Muscle of leg (tissue), 16 donors: ENCODE data around the gene SOSTDC1. TPM values are rescaled to one million over a fixed set of nuclear protein-coding genes. Genes with fewer than 3 reads are reported as not detected.
"Not testable (repeated sequence)": the region's sequence is repeated elsewhere in the genome, so short reads cannot be mapped to it uniquely, and the experiment has no call there.

Source experiments
- DNase-seq: peaks from one replicate; pipeline ENCODE4 v3.0.0; 2013
- H3K27ac ChIP-seq: one replicate; pipeline ENCODE4 v1.5.1; 2013; ENCODE audit warnings: mild to moderate bottlenecking, low read length, control low read depth
- H3K27me3 ChIP-seq: one replicate; pipeline ENCODE4 v1.6.1; 2013; ENCODE audit warnings: low read length; ENCODE audit not compliant: control insufficient read depth, insufficient read depth
- H3K36me3 ChIP-seq: one replicate; pipeline ENCODE4 v1.6.1; 2013; ENCODE audit warnings: low read length; ENCODE audit not compliant: control insufficient read depth, insufficient read depth
- H3K4me1 ChIP-seq: one replicate; pipeline ENCODE4 v1.6.1; 2013; ENCODE audit warnings: low read length; ENCODE audit not compliant: control insufficient read depth, insufficient read depth
- H3K4me3 ChIP-seq: one replicate; pipeline ENCODE4 v1.5.1; 2013; ENCODE audit warnings: low read length, control low read depth
- H3K9me3 ChIP-seq: replicated peaks from 2 replicates; pipeline ENCODE4 v1.6.1; 2013; ENCODE audit warnings: low read depth, low read length; ENCODE audit not compliant: control insufficient read depth
- WGBS: methylation state at CpG from one replicate; pipeline ENCODE4 v1.1.5; 2013; ENCODE audit warnings: missing lambda C conversion rate; ENCODE audit not compliant: insufficient coverage; 5-methylcytosine and 5-hydroxymethylcytosine counted together
- long read RNA-seq, 11 donors: transcript quantifications; one replicate each; lab custom pipeline, GENCODE V29; 2026
- polyA plus RNA-seq, 8 donors: library from polyadenylated mRNA; unstranded; fragments of 120-200 nt; gene quantifications; one replicate each; pipeline versions ENCODE4 v1.2.1 to v1.2.3, GENCODE V29; 2013; ENCODE audit warnings: inconsistent platforms in 1 of 8, low replicate concordance in 1 of 8; ENCODE audit not compliant: insufficient read length in 8 of 8, insufficient read depth in 1 of 8
- total RNA-seq: library from RNA; stranded (reverse); fragments of 120-200 nt; gene quantifications from one replicate; pipeline ENCODE4 v1.2.4, GENCODE V29; 2013

SOSTDC1 gene
- total RNA-seq (19.8 TPM), polyA plus RNA-seq (10 to 100 TPM in 4 of 8 donors, 1 to 10 TPM in 4; 6.7 to 35.8 (median 11.4) TPM)
- long read RNA-seq, donor 1, partial matches to known transcripts, result 0 of 2 reads
- long read RNA-seq, donor 1, other reads (novel, unspliced or antisense), result 0 of 2 reads
- long read RNA-seq, donor 2, partial matches to known transcripts, result 0 of 2 reads
- long read RNA-seq, donor 2, other reads (novel, unspliced or antisense), result 0 of 2 reads
- long read RNA-seq, donor 3, partial matches to known transcripts, result 0 of 3 reads
- long read RNA-seq, donor 3, other reads (novel, unspliced or antisense), result 0 of 3 reads
- long read RNA-seq, donor 4, transcript SOSTDC1-201 (2 exons, 1,869 nt), result major isoform, 9 of 9 reads
- long read RNA-seq, donor 4, partial matches to known transcripts, result 0 of 9 reads
- long read RNA-seq, donor 4, other reads (novel, unspliced or antisense), result 0 of 9 reads
- long read RNA-seq, donor 5, transcript SOSTDC1-201 (2 exons, 1,869 nt), result major isoform, 30 of 30 reads
- long read RNA-seq, donor 5, partial matches to known transcripts, result 0 of 30 reads
- long read RNA-seq, donor 5, other reads (novel, unspliced or antisense), result 0 of 30 reads
- long read RNA-seq, donor 6, transcript SOSTDC1-201 (2 exons, 1,869 nt), result major isoform, 7 of 7 reads
- long read RNA-seq, donor 6, partial matches to known transcripts, result 0 of 7 reads
- long read RNA-seq, donor 6, other reads (novel, unspliced or antisense), result 0 of 7 reads
- long read RNA-seq, donor 7, transcript SOSTDC1-201 (2 exons, 1,869 nt), result major isoform, 14 of 24 reads
- long read RNA-seq, donor 7, partial matches to known transcripts, result 10 of 24 reads
- long read RNA-seq, donor 7, other reads (novel, unspliced or antisense), result 0 of 24 reads
- long read RNA-seq, donor 8, transcript SOSTDC1-201 (2 exons, 1,869 nt), result major isoform, 8 of 8 reads
- long read RNA-seq, donor 8, partial matches to known transcripts, result 0 of 8 reads
- long read RNA-seq, donor 8, other reads (novel, unspliced or antisense), result 0 of 8 reads
- long read RNA-seq, donor 9, transcript SOSTDC1-201 (2 exons, 1,869 nt), result major isoform, 7 of 7 reads
- long read RNA-seq, donor 9, partial matches to known transcripts, result 0 of 7 reads
- long read RNA-seq, donor 9, other reads (novel, unspliced or antisense), result 0 of 7 reads
- long read RNA-seq, donor 10, transcript SOSTDC1-201 (2 exons, 1,869 nt), result major isoform, 7 of 7 reads
- long read RNA-seq, donor 10, partial matches to known transcripts, result 0 of 7 reads
- long read RNA-seq, donor 10, other reads (novel, unspliced or antisense), result 0 of 7 reads
- long read RNA-seq, donor 11, transcript SOSTDC1-201 (2 exons, 1,869 nt), result major isoform, 12 of 12 reads
- long read RNA-seq, donor 11, partial matches to known transcripts, result 0 of 12 reads
- long read RNA-seq, donor 11, other reads (novel, unspliced or antisense), result 0 of 12 reads

- peak within 1 kb of the TSS; percentile 32 for H3K4me3 ChIP-seq
- peak within 1 kb of the TSS; percentile 77 for H3K27ac ChIP-seq
- no peaks in the 10 kb centered on the region for H3K9me3 ChIP-seq
- DNase-seq, result peak; percentile 95
- H3K27me3 ChIP-seq, result no peaks in the 10 kb centered on the region
- WGBS, result 0% methylated on average over 1 of the region's 10 CpGs
- peaks cover 3% of the 10 kb centered on the region for H3K4me1 ChIP-seq
- no peaks in the 10 kb centered on the region for H3K36me3 ChIP-seq
Measured at GRCh38 chr7:16465469-16466361, at the start of gene SOSTDC1. Gene SOSTDC1 (minus strand): TSS chr7:16465738. CDS start chr7:16465668, 70 bp downstream.

GRCh38 chr7:16514729-16515128, 49.2 kb upstream of the SOSTDC1 start:
- H3K27ac ChIP-seq, result no peak overlapping the region
- H3K4me3 ChIP-seq, result no peak overlapping the region
- DNase-seq, result no peak
- no peaks in the 10 kb centered on the region for H3K27me3 ChIP-seq
- H3K36me3 ChIP-seq, result no peaks in the 10 kb centered on the region
- no peaks in the 10 kb centered on the region for H3K4me1 ChIP-seq
- H3K9me3 ChIP-seq, result no peaks in the 10 kb centered on the region

GRCh38 chr7:16514271-16514670, 48.7 kb upstream of the SOSTDC1 start:
- no CpG with 5 or more reads among the region's 1 CpG for WGBS
- no peak overlapping the region for H3K27ac ChIP-seq

GRCh38 chr7:16512097-16512496, 46.6 kb upstream of the SOSTDC1 start:
- Histone ChIP-seq H3K36me3 (no peaks in the 10 kb centered on the region), H3K4me3 (no peak overlapping the region)
- 94% methylated on average over 7 of the region's 7 CpGs for WGBS

More at GRCh38 chr7:16514271-16514670, 48.7 kb upstream of the SOSTDC1 start:
- no peak overlapping the region for H3K4me3 ChIP-seq
- H3K36me3 ChIP-seq, result no peaks in the 10 kb centered on the region
- no peaks in the 10 kb centered on the region for H3K27me3 ChIP-seq
- H3K9me3 ChIP-seq, result no peaks in the 10 kb centered on the region
- no peaks in the 10 kb centered on the region for H3K4me1 ChIP-seq
- DNase-seq, result no peak

GRCh38 chr7:16511314-16511713, 45.8 kb upstream of the SOSTDC1 start:
- H3K27ac ChIP-seq, result no peak overlapping the region
- H3K9me3 ChIP-seq, result no peaks in the 10 kb centered on the region
- H3K27me3 ChIP-seq, result no peaks in the 10 kb centered on the region
- no peak for DNase-seq
- H3K4me1 ChIP-seq, result no peaks in the 10 kb centered on the region
- H3K36me3 ChIP-seq, result no peaks in the 10 kb centered on the region
- WGBS, result 82% methylated on average over 5 of the region's 5 CpGs
- H3K4me3 ChIP-seq, result no peak overlapping the region

More at GRCh38 chr7:16512097-16512496, 46.6 kb upstream of the SOSTDC1 start:
- H3K27me3 ChIP-seq, result no peaks in the 10 kb centered on the region
- H3K9me3 ChIP-seq, result no peaks in the 10 kb centered on the region
- DNase-seq, result no peak
- no peaks in the 10 kb centered on the region for H3K4me1 ChIP-seq
- no peak overlapping the region for H3K27ac ChIP-seq

GRCh38 chr7:16509829-16510228, 44.3 kb upstream of the SOSTDC1 start:
- Histone ChIP-seq H3K4me3 (no peak overlapping the region), H3K9me3 (no peaks in the 10 kb centered on the region), H3K4me1 (no peaks in the 10 kb centered on the region), H3K36me3 (no peaks in the 10 kb centered on the region), H3K27me3 (no peaks in the 10 kb centered on the region), H3K27ac (no peak overlapping the region)
- DNase-seq, result no peak

- DNase-seq, H3K9me3 ChIP-seq, H3K4me1 ChIP-seq, H3K4me3 ChIP-seq, H3K27ac ChIP-seq, H3K27me3 ChIP-seq, H3K36me3 ChIP-seq: not testable (repeated sequence)
- no CpG with 5 or more reads among the region's 5 CpGs for WGBS
Measured at GRCh38 chr7:16506422-16506821, 40.9 kb upstream of the SOSTDC1 start.

- H3K4me1 ChIP-seq, result no peaks in the 10 kb centered on the region
- no peaks in the 10 kb centered on the region for H3K36me3 ChIP-seq
- H3K9me3 ChIP-seq, result no peaks in the 10 kb centered on the region
- H3K27me3 ChIP-seq, result no peaks in the 10 kb centered on the region
- 81% methylated on average over 6 of the region's 6 CpGs for whole genome bisulfite sequencing
- no peak overlapping the region for H3K27ac ChIP-seq
- H3K4me3 ChIP-seq, result no peak overlapping the region
- DNase-seq, result no peak
Measured at GRCh38 chr7:16504019-16504418, 38.5 kb upstream of the SOSTDC1 start.

GRCh38 chr7:16502303-16502702, 36.8 kb upstream of the SOSTDC1 start:
- no peaks in the 10 kb centered on the region for H3K36me3 ChIP-seq
- no peak overlapping the region for H3K4me3 ChIP-seq
- no peaks in the 10 kb centered on the region for H3K27me3 ChIP-seq
- H3K9me3 ChIP-seq, result no peaks in the 10 kb centered on the region
- 98% methylated on average over 17 of the region's 19 CpGs for WGBS
- no peak for DNase-seq
- H3K4me1 ChIP-seq, result no peaks in the 10 kb centered on the region
- no peak overlapping the region for H3K27ac ChIP-seq
